SU-DHL-6 (cell line): Measurements from ENCODE around the gene OR4K15.
"Not testable (repeated sequence)": the region's sequence is repeated elsewhere in the genome, so short reads cannot be mapped to it uniquely, and the experiment has no call there.

Experiments
- CTCF ChIP-seq: fragments of 200-600 bp; sonication (generic); IDR thresholded peaks from one replicate; pipeline ENCODE4 v1.5.1; 2017; ENCODE audit warnings: antibody characterized with exemption, mild to moderate bottlenecking, low read length, moderate library complexity; ENCODE audit not compliant: insufficient read depth, poor library complexity, severe bottlenecking
- EZH2phosphoT487 ChIP-seq: fragments of 200-600 bp; sonication (generic), shearing (Covaris generic); conservative IDR thresholded peaks from 2 replicates; pipeline ENCODE4 v1.6.1; 2018; ENCODE audit warnings: mild to moderate bottlenecking, antibody characterized with exemption, low read length, moderate library complexity, mixed read lengths

DNA sequence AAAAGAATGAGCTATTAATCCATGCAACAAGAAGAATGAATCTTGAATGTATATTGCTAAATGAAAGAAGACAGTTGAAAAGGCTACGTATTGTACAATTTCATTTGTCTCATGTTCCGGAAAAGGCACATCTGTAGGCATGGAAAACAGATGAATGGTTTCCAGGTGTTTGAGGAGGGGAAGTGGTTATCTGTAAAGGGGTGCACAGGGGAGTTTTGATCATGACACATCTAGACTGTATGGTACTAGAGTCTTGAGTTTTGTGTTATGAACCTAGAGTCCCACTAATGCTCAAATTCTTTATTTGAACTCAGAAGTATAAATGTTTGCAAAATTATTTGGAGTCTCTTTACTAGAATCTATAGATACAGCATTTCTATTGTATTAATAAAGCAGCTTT, 5.7 kb upstream of the OR4K15 start:
- TF ChIP-seq CTCF, EZH2phosphoT487: not testable (repeated sequence)
